HepG2 (cell line): ENCODE data around the gene LASP1. TPM values are rescaled to one million over a fixed set of nuclear protein-coding genes. Genes with fewer than 3 reads are reported as not detected.

ENCODE experiments used
- AFF4 ChIP-seq: sonication (generic); formaldehyde crosslinking; IDR thresholded peaks from 2 replicates; pipeline ENCODE4 v1.4.0; 2020; ENCODE audit warnings: missing genetic modification reagents
- NR2C2 ChIP-seq: sonication (generic); formaldehyde crosslinking; IDR thresholded peaks from 2 replicates; pipeline ENCODE4 v1.4.0; 2020; ENCODE audit warnings: missing genetic modification reagents, mild to moderate bottlenecking, moderate library complexity, borderline replicate concordance
- NR2F6 ChIP-seq, 2 experiments: IDR thresholded peaks; 2 replicates each; pipeline ENCODE4 v1.6.1; 2016; ENCODE audit warnings: antibody characterized with exemption in 1 of 2, mild to moderate bottlenecking in 1 of 2
- POLR2AphosphoS2 ChIP-seq: IDR thresholded peaks from 2 replicates; pipeline ENCODE4 v1.6.1; 2011; ENCODE audit warnings: low read depth, low read length, improper control_type of control experiment
- THAP8 ChIP-seq: sonication (generic); formaldehyde crosslinking; IDR thresholded peaks from 2 replicates; pipeline ENCODE4 v1.5.1; 2020; ENCODE audit warnings: missing genetic modification reagents, mild to moderate bottlenecking, borderline replicate concordance
- ZBTB33 ChIP-seq: sonication (generic); formaldehyde crosslinking; IDR thresholded peaks from 2 replicates; pipeline ENCODE4 v1.4.0; 2020; ENCODE audit warnings: missing genetic modification reagents
- ZNF143 ChIP-seq: sonication (generic); formaldehyde crosslinking; IDR thresholded peaks from 2 replicates; pipeline ENCODE4 v1.4.0; 2020; ENCODE audit warnings: missing genetic modification reagents
- ZNF253 ChIP-seq: sonication (generic); formaldehyde crosslinking; IDR thresholded peaks from 2 replicates; pipeline ENCODE4 v1.8.0; 2022; ENCODE audit warnings: mild to moderate bottlenecking, missing genetic modification reagents, borderline replicate concordance
- ZNF335 ChIP-seq: sonication (generic); formaldehyde crosslinking; IDR thresholded peaks from 2 replicates; pipeline ENCODE4 v1.4.0; 2020; ENCODE audit warnings: missing genetic modification reagents
- polyA plus RNA-seq, 8 experiments: library from polyadenylated mRNA; depleted of rRNA in 3 of 8; stranded (reverse) in 7 of 8; unstranded in 1 of 8; fragments of >200 nt; fragmentation: Illumina TruSeq in 4 of 8; extraction: Trizol in 4 of 8; gene quantifications; 2 replicates each; pipeline versions ENCODE4 v1.2.1 to v1.2.3, GENCODE V29; 2011 to 2016; ENCODE audit warnings: low read depth in 4 of 8, missing spikeins in 1 of 8, mixed read lengths in 1 of 8; ENCODE audit not compliant: insufficient read depth in 1 of 8
- total RNA-seq, 5 experiments: library from RNA; depleted of rRNA; stranded (reverse); fragments of >200 nt; fragmentation: Illumina TruSeq; extraction: Trizol; gene quantifications; 2 replicates each; pipeline ENCODE4 v1.2.3, GENCODE V29; 2016; ENCODE audit warnings: low read depth in 1 of 5
- TF ChIP-seq, protein P1 (sequence below): sonication (generic); formaldehyde crosslinking; IDR thresholded peaks from 2 replicates; pipeline ENCODE4 v1.4.0; 2020; ENCODE audit warnings: missing genetic modification reagents
- TF ChIP-seq, protein P2 (sequence below): sonication (generic); formaldehyde crosslinking; conservative IDR thresholded peaks from 2 replicates; pipeline ENCODE4 v1.4.0; 2020; ENCODE audit warnings: missing genetic modification reagents
- TF ChIP-seq, protein P3 (sequence below): sonication (generic); formaldehyde crosslinking; IDR thresholded peaks from 2 replicates; pipeline ENCODE4 v1.4.0; 2020; ENCODE audit warnings: missing genetic modification reagents
- TF ChIP-seq, protein P4 (sequence below): sonication (generic); formaldehyde crosslinking; IDR thresholded peaks from 2 replicates; pipeline ENCODE4 v1.8.1; 2022; ENCODE audit warnings: low read depth, mild to moderate bottlenecking, missing genetic modification reagents

The LASP1 gene
- total and polyA plus RNA-seq, 2 of the 13 experiments (the other 11 are each of a cell fraction or from before 2014, with no cell fraction given), result 70.1 to 97.0 TPM

- TF ChIP-seq NR2C2 (CRISPR knock-in tag) (0 out of 2 replicates have a peak, but pooled peaks have one; percentile 30), ZNF335 (CRISPR knock-in tag) (no peak), ZNF253 (CRISPR knock-in tag) (no peak), NR2F6 (IDR thresholded peaks at IDR 0.05) (no peak), NR2F6 (CRISPR knock-in tag; IDR thresholded peaks at IDR 0.05) (0 out of 2 replicates have a peak, but pooled peaks have one; percentile 3), ZBTB33 (no peak), THAP8 (no peak), AFF4 (no peak), POLR2AphosphoS2 (no peak), ZNF143 (CRISPR knock-in tag) (no peak)
- TF ChIP-seq, protein P1, sequence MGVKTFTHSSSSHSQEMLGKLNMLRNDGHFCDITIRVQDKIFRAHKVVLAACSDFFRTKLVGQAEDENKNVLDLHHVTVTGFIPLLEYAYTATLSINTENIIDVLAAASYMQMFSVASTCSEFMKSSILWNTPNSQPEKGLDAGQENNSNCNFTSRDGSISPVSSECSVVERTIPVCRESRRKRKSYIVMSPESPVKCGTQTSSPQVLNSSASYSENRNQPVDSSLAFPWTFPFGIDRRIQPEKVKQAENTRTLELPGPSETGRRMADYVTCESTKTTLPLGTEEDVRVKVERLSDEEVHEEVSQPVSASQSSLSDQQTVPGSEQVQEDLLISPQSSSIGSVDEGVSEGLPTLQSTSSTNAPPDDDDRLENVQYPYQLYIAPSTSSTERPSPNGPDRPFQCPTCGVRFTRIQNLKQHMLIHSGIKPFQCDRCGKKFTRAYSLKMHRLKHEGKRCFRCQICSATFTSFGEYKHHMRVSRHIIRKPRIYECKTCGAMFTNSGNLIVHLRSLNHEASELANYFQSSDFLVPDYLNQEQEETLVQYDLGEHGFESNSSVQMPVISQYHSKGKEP (CRISPR knock-in tag), result no peak
- TF ChIP-seq, protein P2, sequence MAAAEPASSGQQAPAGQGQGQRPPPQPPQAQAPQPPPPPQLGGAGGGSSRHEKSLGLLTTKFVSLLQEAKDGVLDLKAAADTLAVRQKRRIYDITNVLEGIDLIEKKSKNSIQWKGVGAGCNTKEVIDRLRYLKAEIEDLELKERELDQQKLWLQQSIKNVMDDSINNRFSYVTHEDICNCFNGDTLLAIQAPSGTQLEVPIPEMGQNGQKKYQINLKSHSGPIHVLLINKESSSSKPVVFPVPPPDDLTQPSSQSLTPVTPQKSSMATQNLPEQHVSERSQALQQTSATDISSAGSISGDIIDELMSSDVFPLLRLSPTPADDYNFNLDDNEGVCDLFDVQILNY, result no peak
- TF ChIP-seq, protein P3, sequence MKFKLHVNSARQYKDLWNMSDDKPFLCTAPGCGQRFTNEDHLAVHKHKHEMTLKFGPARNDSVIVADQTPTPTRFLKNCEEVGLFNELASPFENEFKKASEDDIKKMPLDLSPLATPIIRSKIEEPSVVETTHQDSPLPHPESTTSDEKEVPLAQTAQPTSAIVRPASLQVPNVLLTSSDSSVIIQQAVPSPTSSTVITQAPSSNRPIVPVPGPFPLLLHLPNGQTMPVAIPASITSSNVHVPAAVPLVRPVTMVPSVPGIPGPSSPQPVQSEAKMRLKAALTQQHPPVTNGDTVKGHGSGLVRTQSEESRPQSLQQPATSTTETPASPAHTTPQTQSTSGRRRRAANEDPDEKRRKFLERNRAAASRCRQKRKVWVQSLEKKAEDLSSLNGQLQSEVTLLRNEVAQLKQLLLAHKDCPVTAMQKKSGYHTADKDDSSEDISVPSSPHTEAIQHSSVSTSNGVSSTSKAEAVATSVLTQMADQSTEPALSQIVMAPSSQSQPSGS (CRISPR knock-in tag), result no peak
- TF ChIP-seq, protein P4, sequence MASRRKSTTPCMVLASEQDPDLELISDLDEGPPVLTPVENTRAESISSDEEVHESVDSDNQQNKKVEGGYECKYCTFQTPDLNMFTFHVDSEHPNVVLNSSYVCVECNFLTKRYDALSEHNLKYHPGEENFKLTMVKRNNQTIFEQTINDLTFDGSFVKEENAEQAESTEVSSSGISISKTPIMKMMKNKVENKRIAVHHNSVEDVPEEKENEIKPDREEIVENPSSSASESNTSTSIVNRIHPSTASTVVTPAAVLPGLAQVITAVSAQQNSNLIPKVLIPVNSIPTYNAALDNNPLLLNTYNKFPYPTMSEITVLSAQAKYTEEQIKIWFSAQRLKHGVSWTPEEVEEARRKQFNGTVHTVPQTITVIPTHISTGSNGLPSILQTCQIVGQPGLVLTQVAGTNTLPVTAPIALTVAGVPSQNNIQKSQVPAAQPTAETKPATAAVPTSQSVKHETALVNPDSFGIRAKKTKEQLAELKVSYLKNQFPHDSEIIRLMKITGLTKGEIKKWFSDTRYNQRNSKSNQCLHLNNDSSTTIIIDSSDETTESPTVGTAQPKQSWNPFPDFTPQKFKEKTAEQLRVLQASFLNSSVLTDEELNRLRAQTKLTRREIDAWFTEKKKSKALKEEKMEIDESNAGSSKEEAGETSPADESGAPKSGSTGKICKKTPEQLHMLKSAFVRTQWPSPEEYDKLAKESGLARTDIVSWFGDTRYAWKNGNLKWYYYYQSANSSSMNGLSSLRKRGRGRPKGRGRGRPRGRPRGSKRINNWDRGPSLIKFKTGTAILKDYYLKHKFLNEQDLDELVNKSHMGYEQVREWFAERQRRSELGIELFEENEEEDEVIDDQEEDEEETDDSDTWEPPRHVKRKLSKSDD (CRISPR knock-in tag), result no peak
Measured at GRCh38 chr17:38870259-38871165, 654 bp downstream of the LASP1 start (continued).
